D721Med (cell line): Measurements from ENCODE around the gene GCSH.

Experiments
- DNase-seq: peaks from one replicate; pipeline ENCODE4 v3.0.0; 2011; ENCODE audit warnings: low spot score; ENCODE audit not compliant: insufficient read length
- FAIRE-seq: peaks from 2 replicates; lab custom pipeline; 2011; peaks lifted over from hg19 to GRCh38; lab: Jason Lieb, UNC
- TF ChIP-seq, protein P1 (sequence below): IDR thresholded peaks from 2 replicates; pipeline ENCODE4 v1.5.1; 2012; ENCODE audit warnings: mild to moderate bottlenecking, control low read depth; ENCODE audit not compliant: insufficient read depth; ENCODE audit errors: missing control alignments

GCSH gene

DNA sequence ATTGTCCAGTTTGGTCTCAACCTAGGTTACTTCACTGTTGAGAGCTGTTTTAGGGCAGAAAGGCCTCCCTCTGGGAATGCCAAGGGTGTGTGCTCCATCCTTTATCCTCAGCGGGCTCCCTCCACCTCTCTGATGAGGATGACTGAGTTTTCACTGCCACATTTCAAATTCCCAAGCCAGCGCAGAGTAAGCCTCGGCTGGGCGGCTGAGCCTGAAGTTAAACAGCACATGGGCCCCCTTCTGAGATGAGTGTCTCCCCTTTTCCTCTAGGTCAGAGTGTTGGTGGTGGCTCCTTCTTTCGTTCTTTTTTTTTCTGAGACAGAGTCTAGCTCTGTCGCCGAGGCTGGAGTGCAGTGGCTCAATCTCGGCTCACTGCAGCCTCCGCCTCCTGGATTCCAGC is 5.5 kb upstream of the GCSH start:
- TF ChIP-seq, protein P1, sequence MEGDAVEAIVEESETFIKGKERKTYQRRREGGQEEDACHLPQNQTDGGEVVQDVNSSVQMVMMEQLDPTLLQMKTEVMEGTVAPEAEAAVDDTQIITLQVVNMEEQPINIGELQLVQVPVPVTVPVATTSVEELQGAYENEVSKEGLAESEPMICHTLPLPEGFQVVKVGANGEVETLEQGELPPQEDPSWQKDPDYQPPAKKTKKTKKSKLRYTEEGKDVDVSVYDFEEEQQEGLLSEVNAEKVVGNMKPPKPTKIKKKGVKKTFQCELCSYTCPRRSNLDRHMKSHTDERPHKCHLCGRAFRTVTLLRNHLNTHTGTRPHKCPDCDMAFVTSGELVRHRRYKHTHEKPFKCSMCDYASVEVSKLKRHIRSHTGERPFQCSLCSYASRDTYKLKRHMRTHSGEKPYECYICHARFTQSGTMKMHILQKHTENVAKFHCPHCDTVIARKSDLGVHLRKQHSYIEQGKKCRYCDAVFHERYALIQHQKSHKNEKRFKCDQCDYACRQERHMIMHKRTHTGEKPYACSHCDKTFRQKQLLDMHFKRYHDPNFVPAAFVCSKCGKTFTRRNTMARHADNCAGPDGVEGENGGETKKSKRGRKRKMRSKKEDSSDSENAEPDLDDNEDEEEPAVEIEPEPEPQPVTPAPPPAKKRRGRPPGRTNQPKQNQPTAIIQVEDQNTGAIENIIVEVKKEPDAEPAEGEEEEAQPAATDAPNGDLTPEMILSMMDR = no peak
- FAIRE-seq (no peak), DNase-seq (no peak)

GRCh38 chr16:81099958-81100357 is 3.8 kb upstream of the GCSH start:
- DNase-seq = no peak
- FAIRE-seq = no peak
- TF ChIP-seq, protein P1 = no peak

DNA sequence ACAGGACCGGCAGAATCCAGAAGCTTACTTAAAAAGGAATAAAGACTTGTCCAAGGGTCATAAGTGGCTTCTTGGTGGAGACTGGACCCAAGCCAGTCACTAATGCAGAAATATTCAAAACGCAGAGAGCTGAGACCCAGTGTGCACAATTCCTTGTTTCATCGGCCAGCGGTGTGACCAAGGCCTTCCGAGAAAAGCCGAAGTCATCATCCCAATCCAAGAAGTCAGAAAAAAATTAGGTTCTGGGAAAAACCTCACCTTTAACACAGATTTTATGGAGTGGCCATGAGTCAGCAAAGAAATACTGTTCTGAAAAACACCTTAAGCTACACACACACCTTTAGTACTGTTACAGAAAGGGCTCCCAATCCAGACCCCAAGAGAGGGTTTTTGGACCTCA is 1.0 kb upstream of the GCSH start:
- FAIRE-seq (no peak), DNase-seq (no peak)
- TF ChIP-seq, protein P1 = no peak

GRCh38 chr16:81096715-81097208 is 567 bp upstream of the GCSH start:
- DNase-seq (no peak), FAIRE-seq (no peak)
- TF ChIP-seq, protein P1 = no peak

DNA sequence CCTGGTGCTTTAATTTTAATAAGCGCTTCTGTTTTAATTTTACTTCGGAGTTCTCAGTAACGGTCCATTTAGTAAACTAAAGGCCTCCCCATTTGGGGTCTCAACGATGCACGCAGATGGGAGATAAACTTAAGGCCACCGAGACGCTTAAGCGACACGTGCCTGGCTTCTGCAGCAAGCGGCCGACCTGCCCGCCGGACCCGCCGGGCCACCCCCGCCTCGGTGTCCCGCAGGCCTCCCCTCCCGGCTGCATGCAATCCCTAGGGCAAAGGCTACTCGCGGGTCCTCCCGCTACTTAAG is 592 bp downstream of the GCSH start:
- FAIRE-seq (no peak), DNase-seq (no peak)
- TF ChIP-seq, protein P1 = no peak

DNA sequence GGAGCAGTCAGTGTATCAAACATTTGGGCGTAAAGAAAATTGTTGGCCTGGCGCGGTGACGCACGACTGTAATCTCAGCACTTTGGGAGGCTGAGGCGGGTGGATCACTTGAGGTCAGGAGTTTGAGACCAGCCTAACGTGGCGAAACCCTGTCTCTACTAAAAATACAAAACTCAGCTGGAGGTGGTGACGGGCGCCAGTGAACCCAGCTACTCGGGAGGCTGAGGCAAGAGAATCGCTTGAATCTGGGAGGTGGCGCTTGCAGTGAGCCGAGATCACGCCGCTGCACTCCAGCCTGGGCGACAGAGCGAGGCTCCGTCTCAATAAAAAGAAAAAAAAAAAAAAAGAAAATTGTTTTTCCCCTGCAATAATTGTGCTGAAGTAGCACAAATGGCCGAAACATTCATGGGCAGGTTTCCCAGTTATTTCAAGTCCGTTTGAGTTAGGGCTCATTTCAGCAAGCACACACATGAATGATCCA is 1.4 kb downstream of the GCSH start:
- FAIRE-seq = no peak
- no peak for DNase-seq
- TF ChIP-seq, protein P1 = no peak

- TF ChIP-seq, protein P1 = no peak
- FAIRE-seq (no peak), DNase-seq (no peak)
Measured at GRCh38 chr16:81088836-81089235, 7.4 kb downstream of the GCSH start.
